PFSK-1 (cell line): ENCODE results near the gene LPAR3.

Experiments used
- FOXP2 ChIP-seq: optimal IDR thresholded peaks from 2 replicates; pipeline ENCODE3; 2011; ENCODE audit warnings: borderline replicate concordance, control low read depth, inconsistent platforms; ENCODE audit not compliant: insufficient read depth; ENCODE audit errors: extremely low read length, extremely low read depth
- POLR2AphosphoS5 ChIP-seq: IDR thresholded peaks from 2 replicates; pipeline ENCODE4 v1.6.1; 2012; ENCODE audit warnings: low read depth, mild to moderate bottlenecking, control low read depth, low read length, moderate library complexity
- TAF1 ChIP-seq: IDR thresholded peaks from 2 replicates; pipeline ENCODE4 v1.6.1; 2012; ENCODE audit warnings: low read length, control low read depth, borderline replicate concordance; ENCODE audit not compliant: insufficient read depth
- TF ChIP-seq, protein P1 (sequence below), 2 experiments: IDR thresholded peaks; 2 replicates each; pipeline versions ENCODE4 v1.6.1 to v1.8.0; 2011 to 2012; ENCODE audit warnings: low read depth in 2 of 2, low read length in 2 of 2, control low read depth in 1 of 2, inconsistent platforms in 1 of 2, mild to moderate bottlenecking in 1 of 2, moderate library complexity in 1 of 2; ENCODE audit not compliant: insufficient read depth in 1 of 2

- no peak for TF ChIP-seq TAF1
- TF ChIP-seq FOXP2 = no peak
- TF ChIP-seq, protein P1, sequence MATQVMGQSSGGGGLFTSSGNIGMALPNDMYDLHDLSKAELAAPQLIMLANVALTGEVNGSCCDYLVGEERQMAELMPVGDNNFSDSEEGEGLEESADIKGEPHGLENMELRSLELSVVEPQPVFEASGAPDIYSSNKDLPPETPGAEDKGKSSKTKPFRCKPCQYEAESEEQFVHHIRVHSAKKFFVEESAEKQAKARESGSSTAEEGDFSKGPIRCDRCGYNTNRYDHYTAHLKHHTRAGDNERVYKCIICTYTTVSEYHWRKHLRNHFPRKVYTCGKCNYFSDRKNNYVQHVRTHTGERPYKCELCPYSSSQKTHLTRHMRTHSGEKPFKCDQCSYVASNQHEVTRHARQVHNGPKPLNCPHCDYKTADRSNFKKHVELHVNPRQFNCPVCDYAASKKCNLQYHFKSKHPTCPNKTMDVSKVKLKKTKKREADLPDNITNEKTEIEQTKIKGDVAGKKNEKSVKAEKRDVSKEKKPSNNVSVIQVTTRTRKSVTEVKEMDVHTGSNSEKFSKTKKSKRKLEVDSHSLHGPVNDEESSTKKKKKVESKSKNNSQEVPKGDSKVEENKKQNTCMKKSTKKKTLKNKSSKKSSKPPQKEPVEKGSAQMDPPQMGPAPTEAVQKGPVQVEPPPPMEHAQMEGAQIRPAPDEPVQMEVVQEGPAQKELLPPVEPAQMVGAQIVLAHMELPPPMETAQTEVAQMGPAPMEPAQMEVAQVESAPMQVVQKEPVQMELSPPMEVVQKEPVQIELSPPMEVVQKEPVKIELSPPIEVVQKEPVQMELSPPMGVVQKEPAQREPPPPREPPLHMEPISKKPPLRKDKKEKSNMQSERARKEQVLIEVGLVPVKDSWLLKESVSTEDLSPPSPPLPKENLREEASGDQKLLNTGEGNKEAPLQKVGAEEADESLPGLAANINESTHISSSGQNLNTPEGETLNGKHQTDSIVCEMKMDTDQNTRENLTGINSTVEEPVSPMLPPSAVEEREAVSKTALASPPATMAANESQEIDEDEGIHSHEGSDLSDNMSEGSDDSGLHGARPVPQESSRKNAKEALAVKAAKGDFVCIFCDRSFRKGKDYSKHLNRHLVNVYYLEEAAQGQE (IDR thresholded peaks at IDR 0.05; ENCODE audit: insufficient read depth in 1 of 2, low read depth in 2 of 2, low read length in 2 of 2) = no peak
- TF ChIP-seq POLR2AphosphoS5 = no peak
Measured at GRCh38 chr1:84772428-84772943, 120.5 kb downstream of the LPAR3 start.
